Suprapubic skin (tissue), 4 donors: Measurements from ENCODE around the gene SLC24A4. TPM values are rescaled to one million over a fixed set of nuclear protein-coding genes. Genes with fewer than 3 reads are reported as not detected.
A peak's percentile ranks its signal among the peaks of the same experiment; 100 is the strongest.

ENCODE experiments used
- DNase-seq, 2 donors: peaks; one replicate each; pipeline ENCODE4 v3.0.0-alpha.2; 2019; ENCODE audit warnings: low spot score in 2 of 2
- H3K27ac ChIP-seq: fragments of 200-600 bp; sonication (generic); one replicate; pipeline ENCODE4 v1.5.1; 2019
- H3K27me3 ChIP-seq: fragments of 200-600 bp; sonication (generic); one replicate; pipeline ENCODE4 v1.5.1; 2019
- H3K36me3 ChIP-seq: fragments of 200-600 bp; sonication (generic); one replicate; pipeline ENCODE4 v1.5.1; 2019
- H3K4me1 ChIP-seq: fragments of 200-600 bp; sonication (generic); one replicate; pipeline ENCODE4 v1.5.1; 2019
- H3K4me3 ChIP-seq: fragments of 200-600 bp; sonication (generic); one replicate; pipeline ENCODE4 v1.5.1; 2019; ENCODE audit warnings: mild to moderate bottlenecking
- H3K9me3 ChIP-seq: fragments of 200-600 bp; sonication (generic); one replicate; pipeline ENCODE4 v1.5.1; 2019
- CTCF ChIP-seq, 2 donors: fragments of 200-600 bp in 1 of 2; fragments of 450-650 bp in 1 of 2; sonication (generic) in 1 of 2; IDR thresholded peaks; one replicate each; pipeline ENCODE4 v1.5.1; 2016 to 2019; ENCODE audit warnings: antibody characterized with exemption in 2 of 2, mild to moderate bottlenecking in 1 of 2, moderate library complexity in 1 of 2
- EP300 ChIP-seq: sonication (generic); formaldehyde crosslinking; IDR thresholded peaks from one replicate; pipeline ENCODE4 v1.6.1; 2017; ENCODE audit warnings: antibody characterized with exemption
- POLR2A ChIP-seq, 2 donors: fragments of 450-650 bp; IDR thresholded peaks; one replicate each; pipeline ENCODE4 v1.6.1; 2017; ENCODE audit warnings: antibody characterized with exemption in 2 of 2, mild to moderate bottlenecking in 2 of 2, moderate library complexity in 2 of 2
- POLR2AphosphoS5 ChIP-seq, 3 donors: sonication (generic); formaldehyde crosslinking; IDR thresholded peaks; one replicate each; pipeline ENCODE4 v1.6.1; 2017; ENCODE audit warnings: antibody characterized with exemption in 3 of 3
- WGBS: methylation state at CpG from one replicate; pipeline ENCODE4 v1.1.5; 2018; 5-methylcytosine and 5-hydroxymethylcytosine counted together
- total RNA-seq, 4 donors: library from RNA; depleted of rRNA; stranded (reverse); fragments of >200 nt; gene quantifications; one replicate each; pipeline ENCODE4 v1.1.0, GENCODE V29; 2016

Gene SLC24A4
- total RNA-seq, 4 donors from 2014 or later: 0.11 to 0.57 (median 0.34) TPM

GRCh38 chr14:92487513-92488133, 164.7 kb downstream of the SLC24A4 start:
- Histone ChIP-seq H3K4me3 (no peak overlapping the region), H3K27ac (no peak overlapping the region), H3K36me3 (no peaks in the 10 kb centered on the region), H3K27me3 (no peaks in the 10 kb centered on the region), H3K9me3 (no peaks in the 10 kb centered on the region), H3K4me1 (peaks cover 3% of the 10 kb centered on the region)
- DNase-seq: no peak
- 70% methylated on average over 10 of the region's 10 CpGs for WGBS
- no peak for TF ChIP-seq EP300
- no peak for TF ChIP-seq CTCF (IDR thresholded peaks at IDR 0.05)
- TF ChIP-seq POLR2A (IDR thresholded peaks at IDR 0.05): no peak
- no peak for TF ChIP-seq POLR2AphosphoS5 (IDR thresholded peaks at IDR 0.05)

GRCh38 chr14:92489394-92490238, 166.7 kb downstream of the SLC24A4 start:
- Histone ChIP-seq H3K4me3 (no peak overlapping the region), H3K27ac (no peak overlapping the region), H3K9me3 (no peaks in the 10 kb centered on the region), H3K36me3 (no peaks in the 10 kb centered on the region), H3K27me3 (no peaks in the 10 kb centered on the region), H3K4me1 (peaks cover 3% of the 10 kb centered on the region)
- no peak for TF ChIP-seq POLR2AphosphoS5 (IDR thresholded peaks at IDR 0.05)
- TF ChIP-seq CTCF (IDR thresholded peaks at IDR 0.05): no peak
- TF ChIP-seq POLR2A (IDR thresholded peaks at IDR 0.05): no peak
- no peak for TF ChIP-seq EP300
- no peak for DNase-seq
- WGBS: 63% methylated on average over 21 of the region's 21 CpGs

- H3K27me3 ChIP-seq: no peaks in the 10 kb centered on the region
- WGBS: 80% methylated on average over 14 of the region's 17 CpGs
- H3K27ac ChIP-seq: no peak overlapping the region
- no peaks in the 10 kb centered on the region for H3K9me3 ChIP-seq
- no peak overlapping the region for H3K4me3 ChIP-seq
- no peaks in the 10 kb centered on the region for H3K36me3 ChIP-seq
- no peak for DNase-seq
- no peak for TF ChIP-seq POLR2A (IDR thresholded peaks at IDR 0.05)
- no peak for TF ChIP-seq POLR2AphosphoS5 (IDR thresholded peaks at IDR 0.05)
- TF ChIP-seq CTCF (IDR thresholded peaks at IDR 0.05): no peak
- TF ChIP-seq EP300: no peak
- H3K4me1 ChIP-seq: peaks cover 3% of the 10 kb centered on the region
Observed at GRCh38 chr14:92490239-92490959, 167.4 kb downstream of the SLC24A4 start.

GRCh38 chr14:92491782-92492181, 168.8 kb downstream of the SLC24A4 start:
- TF ChIP-seq POLR2AphosphoS5 (IDR thresholded peaks at IDR 0.05): no peak
- no peak for TF ChIP-seq CTCF (IDR thresholded peaks at IDR 0.05)
- TF ChIP-seq POLR2A (IDR thresholded peaks at IDR 0.05): no peak
- no peak for TF ChIP-seq EP300
- Histone ChIP-seq H3K9me3 (no peaks in the 10 kb centered on the region), H3K27ac (peak overlapping the region; percentile 4), H3K4me3 (no peak overlapping the region), H3K36me3 (no peaks in the 10 kb centered on the region), H3K27me3 (no peaks in the 10 kb centered on the region), H3K4me1 (peaks cover 3% of the 10 kb centered on the region)
- DNase-seq: no peak
- WGBS: 80% methylated on average over 8 of the region's 8 CpGs

- Histone ChIP-seq H3K4me1 (peaks cover 3% of the 10 kb centered on the region), H3K9me3 (no peaks in the 10 kb centered on the region), H3K27me3 (no peaks in the 10 kb centered on the region), H3K36me3 (no peaks in the 10 kb centered on the region), H3K4me3 (no peak overlapping the region), H3K27ac (peak overlapping the region; percentile 4)
- no peak for DNase-seq
- 52% methylated on average over 10 of the region's 10 CpGs for WGBS
- TF ChIP-seq POLR2AphosphoS5 (IDR thresholded peaks at IDR 0.05) (no peak), POLR2A (IDR thresholded peaks at IDR 0.05) (no peak), EP300 (no peak), CTCF (IDR thresholded peaks at IDR 0.05) (no peak)
Observed at GRCh38 chr14:92492258-92492657, 169.3 kb downstream of the SLC24A4 start.
